ENCODE results near the gene KRTAP10-1. TPM values are rescaled to one million over a fixed set of nuclear protein-coding genes. Genes with fewer than 3 reads are reported as not detected.

The KRTAP10-1 gene
- total and polyA plus RNA-seq, 2 of the 13 experiments (the other 11 are each of a cell fraction or from before 2014, with no cell fraction given), result not detected

GRCh38 chr21:44578371-44579055 lies 38.5 kb upstream of the KRTAP10-1 start:
- intact Hi-C loops (cut with micrococcal nuclease; ENCODE audit: unreplicated experiment) (no loop called here), in situ Hi-C loops (cut with HindIII; ENCODE audit: extremely low pct_ligation_motif_present, low pct_unique_long_range_greater_than_20kb) (no loop called here)
- no peaks in the 10 kb centered on the region for H3K36me3 ChIP-seq (replicated peaks in 1 of 2; ENCODE audit: control insufficient read depth in 1 of 2, insufficient read depth in 2 of 2, low read length in 2 of 2)
- CTCF ChIA-PET (ENCODE audit: low intra/inter-chr PET ratio, low total read pairs), result no interaction called here
- H2AFZ ChIP-seq (ENCODE audit: low read length), result no peak overlapping the region
- no peak for ATAC-seq
- POLR2A ChIA-PET, result no interaction called here
- H3K4me1 ChIP-seq (ENCODE audit: insufficient read depth, low read length), result peaks cover 20% of the 10 kb centered on the region
- no TSS peak for BruUV-seq (replicated peaks)
- H3K4me3 ChIP-seq (replicated peaks in 1 of 3; ENCODE audit: insufficient read depth in 1 of 3, low read depth in 2 of 3, low read length in 3 of 3), result no peak overlapping the region
- no peak for FAIRE-seq
- peaks cover 13% of the 10 kb centered on the region for H3K9me3 ChIP-seq (ENCODE audit: low read length)
- no peaks in the 10 kb centered on the region for H3K79me2 ChIP-seq (ENCODE audit: insufficient read depth, low read length)
- no peak for DNase-seq (ENCODE audit: low spot score)
- no peaks in the 10 kb centered on the region for H3K27me3 ChIP-seq (ENCODE audit: control insufficient read depth in 1 of 2, insufficient read depth in 2 of 2, low read length in 2 of 2)
- no peaks in the 10 kb centered on the region for H4K20me1 ChIP-seq (ENCODE audit: insufficient read depth, low read length)
- TF ChIP-seq MTERF4 (CRISPR knock-in tag; IDR thresholded peaks at IDR 0.05) (no peak), EZH2 (conservative IDR thresholded peaks at IDR 0.05; ENCODE audit: low read depth, low read length) (no peak), ZNF562 (CRISPR knock-in tag; IDR thresholded peaks at IDR 0.05; ENCODE audit: borderline replicate concordance) (no peak), ZNF577 (CRISPR knock-in tag; IDR thresholded peaks at IDR 0.05; ENCODE audit: borderline replicate concordance, low read depth) (no peak), SOX6 (IDR thresholded peaks at IDR 0.05) (no peak), SOX6 (CRISPR knock-in tag; IDR thresholded peaks at IDR 0.05) (no peak), SP4 (CRISPR knock-in tag; IDR thresholded peaks at IDR 0.05) (no peak), HCFC1 (IDR thresholded peaks at IDR 0.05; ENCODE audit: low read depth, low read length) (no peak), MTA3 (CRISPR knock-in tag; IDR thresholded peaks at IDR 0.05) (no peak), ZNF761 (CRISPR knock-in tag; conservative IDR thresholded peaks at IDR 0.05) (no peak), SMAD3 (CRISPR knock-in tag; IDR thresholded peaks at IDR 0.05) (no peak), ZNF224 (CRISPR knock-in tag; IDR thresholded peaks at IDR 0.05) (no peak), RFXANK (CRISPR knock-in tag; IDR thresholded peaks at IDR 0.05) (no peak), CSRNP2 (CRISPR knock-in tag; conservative IDR thresholded peaks at IDR 0.05; ENCODE audit: low read depth) (no peak)
- WGBS (ENCODE audit: low lambda C conversion rate), result 39% methylated on average over 7 of the region's 17 CpGs
- no peak overlapping the region for H3K27ac ChIP-seq (ENCODE audit: extremely low read length, insufficient read depth, low read length)
- no peak overlapping the region for H3K9ac ChIP-seq (ENCODE audit: insufficient read depth, low read depth, low read length)
- no peak overlapping the region for H3K4me2 ChIP-seq (ENCODE audit: low read depth, low read length)

Measured in HepG2 (cell line).